Esophagus squamous epithelium (tissue), 4 donors: ENCODE results near the gene WNT4.

Experiments
- POLR2A ChIP-seq, 4 donors: fragments of 450-650 bp; IDR thresholded peaks; one replicate each; pipeline ENCODE4 v1.6.1; 2017; ENCODE audit warnings: antibody characterized with exemption in 4 of 4, mild to moderate bottlenecking in 4 of 4, moderate library complexity in 3 of 4
- TF ChIP-seq, protein P1 (sequence below), 6 experiments: fragments of 450-650 bp in 4 of 6; fragments of 200-600 bp in 2 of 6; sonication (generic) in 2 of 6; IDR thresholded peaks; one replicate each; pipeline ENCODE4 v1.5.1; 2016 to 2019; ENCODE audit warnings: antibody characterized with exemption in 6 of 6, mild to moderate bottlenecking in 4 of 6, moderate library complexity in 4 of 6

DNA sequence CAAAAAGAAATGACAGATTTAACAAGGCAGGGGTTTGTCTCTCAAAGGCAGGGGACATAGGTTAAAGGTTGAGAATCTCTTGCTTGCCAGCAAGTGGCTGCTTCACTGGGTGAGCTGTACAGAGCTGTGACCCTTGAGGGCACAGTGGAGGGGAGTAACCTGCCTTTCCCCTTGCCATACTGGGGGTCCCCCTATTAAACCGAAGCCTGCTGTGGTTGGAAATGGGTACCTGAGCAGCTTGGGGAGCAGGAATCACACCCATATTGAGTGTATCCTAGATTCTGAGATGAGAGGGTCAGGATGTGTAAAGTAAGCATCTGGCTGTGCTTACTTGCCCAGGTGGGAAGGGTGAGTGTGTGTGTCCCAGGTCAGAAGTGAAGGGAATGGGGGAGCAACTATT is 31.8 kb downstream of the WNT4 start:
- TF ChIP-seq, protein P1, sequence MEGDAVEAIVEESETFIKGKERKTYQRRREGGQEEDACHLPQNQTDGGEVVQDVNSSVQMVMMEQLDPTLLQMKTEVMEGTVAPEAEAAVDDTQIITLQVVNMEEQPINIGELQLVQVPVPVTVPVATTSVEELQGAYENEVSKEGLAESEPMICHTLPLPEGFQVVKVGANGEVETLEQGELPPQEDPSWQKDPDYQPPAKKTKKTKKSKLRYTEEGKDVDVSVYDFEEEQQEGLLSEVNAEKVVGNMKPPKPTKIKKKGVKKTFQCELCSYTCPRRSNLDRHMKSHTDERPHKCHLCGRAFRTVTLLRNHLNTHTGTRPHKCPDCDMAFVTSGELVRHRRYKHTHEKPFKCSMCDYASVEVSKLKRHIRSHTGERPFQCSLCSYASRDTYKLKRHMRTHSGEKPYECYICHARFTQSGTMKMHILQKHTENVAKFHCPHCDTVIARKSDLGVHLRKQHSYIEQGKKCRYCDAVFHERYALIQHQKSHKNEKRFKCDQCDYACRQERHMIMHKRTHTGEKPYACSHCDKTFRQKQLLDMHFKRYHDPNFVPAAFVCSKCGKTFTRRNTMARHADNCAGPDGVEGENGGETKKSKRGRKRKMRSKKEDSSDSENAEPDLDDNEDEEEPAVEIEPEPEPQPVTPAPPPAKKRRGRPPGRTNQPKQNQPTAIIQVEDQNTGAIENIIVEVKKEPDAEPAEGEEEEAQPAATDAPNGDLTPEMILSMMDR (IDR thresholded peaks at IDR 0.05) = no peak
- TF ChIP-seq POLR2A (IDR thresholded peaks at IDR 0.05) = no peak
